HCT116 (cell line): Measurements from ENCODE around the gene SART3. TPM values are rescaled to one million over a fixed set of nuclear protein-coding genes. Genes with fewer than 3 reads are reported as not detected.

Experiments
- ATAC-seq: fragments of 200-7000 bp; cut with Tn5 transposase; 2 replicates; pipeline ENCODE4 v1.9.1; 2020; ENCODE audit warnings: mild to moderate bottlenecking, moderate library complexity
- BruUV-seq: library from RNA; stranded (reverse); fragments of 400-500 nt; replicated peaks from 2 replicates; lab custom pipeline; 2021; lab: Mats Ljungman, UMichigan
- CTCF ChIA-PET: fragments of 300-600 bp; sonication (Branson Sonifier 250); formaldehyde crosslinking; loops from one replicate; lab custom pipeline; 2021; ENCODE audit warnings: antibody characterized with exemption; lab: Charles Lee
- POLR2A ChIA-PET: fragments of 300-600, 350-600 bp; sonication (Branson Sonifier 250); formaldehyde crosslinking; loops from one replicate; lab custom pipeline; 2021; ENCODE audit warnings: antibody characterized with exemption; lab: Charles Lee
- RAD21 ChIA-PET, 2 experiments: fragments of 300-600 bp; sonication (Branson Sonifier 250); formaldehyde crosslinking; loops; one replicate each; lab custom pipeline; 2023; ENCODE audit warnings: low total read pairs in 2 of 2; ENCODE audit not compliant: uncharacterized antibody in 2 of 2, unreplicated experiment in 2 of 2, low non-redundant PET in 1 of 2; lab: Charles Lee
- DNase-seq: peaks from one replicate; pipeline ENCODE4 v3.0.0-alpha.2; 2010; ENCODE audit warnings: low read depth, low spot score
- H2AFZ ChIP-seq: fragments of 200-600 bp; shearing (Covaris generic), sonication (generic); 2 replicates; pipeline ENCODE4 v1.6.1; 2017; ENCODE audit warnings: low read depth, mixed run types, mixed read lengths, antibody characterized with exemption, low read length; ENCODE audit not compliant: poor library complexity, severe bottlenecking
- H3K27ac ChIP-seq: 2 replicates; pipeline ENCODE4 v1.5.1; 2012; ENCODE audit warnings: low read depth, low read length
- H3K27me3 ChIP-seq: fragments of 200-600 bp; sonication (generic); 2 replicates; pipeline ENCODE4 v1.6.1; 2016; ENCODE audit warnings: mixed run types, low read length, mixed read lengths; ENCODE audit not compliant: insufficient read depth
- H3K36me3 ChIP-seq, 2 experiments: fragments of 200-500 bp in 1 of 2; fragments of 200-600 bp in 1 of 2; sonication (Bioruptor generic) in 1 of 2; sonication (generic) in 1 of 2; 2 replicates each; pipeline versions ENCODE4 v1.5.1 to v1.6.1; 2014 to 2016; ENCODE audit warnings: low read length in 2 of 2, inconsistent platforms in 1 of 2, mixed read lengths in 1 of 2, mixed run types in 1 of 2; ENCODE audit not compliant: insufficient read depth in 2 of 2, control insufficient read depth in 1 of 2
- H3K4me1 ChIP-seq, 2 experiments: fragments of 200-600 bp in 1 of 2; sonication (generic) in 1 of 2; 2 replicates each; pipeline versions ENCODE4 v1.5.1 to v1.6.1; 2012 to 2017; ENCODE audit warnings: low read length in 2 of 2, inconsistent platforms in 1 of 2, mild to moderate bottlenecking in 1 of 2, mixed read lengths in 1 of 2, mixed run types in 1 of 2, moderate library complexity in 1 of 2; ENCODE audit not compliant: insufficient read depth in 2 of 2, control insufficient read depth in 1 of 2
- H3K4me2 ChIP-seq: fragments of 200-600 bp; sonication (generic); 2 replicates; pipeline ENCODE4 v1.6.1; 2017; ENCODE audit warnings: mixed run types, low read length, mixed read lengths
- H3K4me3 ChIP-seq, 2 experiments: fragments of 200-600 bp in 1 of 2; sonication (generic) in 1 of 2; replicated peaks in 1 of 2; 2 replicates each; pipeline ENCODE4 v1.5.1; 2011 to 2016; ENCODE audit warnings: low read length in 2 of 2, control low read depth in 1 of 2, low read depth in 1 of 2, mild to moderate bottlenecking in 1 of 2, mixed read lengths in 1 of 2, mixed run types in 1 of 2
- H3K79me2 ChIP-seq: fragments of 200-600 bp; sonication (generic); 2 replicates; pipeline ENCODE4 v1.6.1; 2017; ENCODE audit warnings: mild to moderate bottlenecking, mixed run types, low read length, moderate library complexity, mixed read lengths; ENCODE audit not compliant: insufficient read depth
- H3K9ac ChIP-seq: fragments of 200-600 bp; sonication (generic); 2 replicates; pipeline ENCODE4 v1.6.1; 2016; ENCODE audit warnings: low read length, mixed read lengths
- H3K9me2 ChIP-seq: fragments of 200-600 bp; sonication (generic), shearing (Covaris generic); 2 replicates; pipeline ENCODE4 v1.6.1; 2017; ENCODE audit warnings: mixed run types, mild to moderate bottlenecking, moderate library complexity; ENCODE audit not compliant: insufficient read depth
- H3K9me3 ChIP-seq, 2 experiments: fragments of 200-500 bp in 1 of 2; fragments of 200-600 bp in 1 of 2; sonication (Bioruptor generic) in 1 of 2; sonication (generic) in 1 of 2; 2 replicates each; pipeline ENCODE4 v1.6.1; 2014 to 2017; ENCODE audit warnings: low read length in 2 of 2, mixed read lengths in 2 of 2, inconsistent platforms in 1 of 2, low read depth in 1 of 2, mild to moderate bottlenecking in 1 of 2, mixed run types in 1 of 2, moderate library complexity in 1 of 2; ENCODE audit not compliant: control insufficient read depth in 1 of 2, insufficient read depth in 1 of 2
- H4K20me1 ChIP-seq: fragments of 200-600 bp; sonication (generic), shearing (Covaris generic); 2 replicates; pipeline ENCODE4 v1.6.1; 2017; ENCODE audit warnings: mixed run types, mild to moderate bottlenecking, moderate library complexity; ENCODE audit not compliant: insufficient read depth
- CBX3 ChIP-seq: IDR thresholded peaks from 2 replicates; pipeline ENCODE4 v1.6.1; 2012; ENCODE audit warnings: low read depth
- ELF1 ChIP-seq: IDR thresholded peaks from 2 replicates; pipeline ENCODE4 v1.6.1; 2012; ENCODE audit warnings: low read depth, borderline replicate concordance
- EZH2 ChIP-seq: fragments of 200-600 bp; sonication (generic); IDR thresholded peaks from 2 replicates; pipeline ENCODE4 v1.6.1; 2017; ENCODE audit warnings: antibody characterized with exemption, mixed run types
- EZH2phosphoT487 ChIP-seq: fragments of 200-600 bp; IDR thresholded peaks from 2 replicates; pipeline ENCODE4 v1.6.1; 2018; ENCODE audit warnings: antibody characterized with exemption, borderline replicate concordance
- JUND ChIP-seq: IDR thresholded peaks from 2 replicates; pipeline ENCODE4 v1.6.1; 2012
- SIN3A ChIP-seq: IDR thresholded peaks from 2 replicates; pipeline ENCODE4 v1.6.1; 2012; ENCODE audit warnings: low read depth
- TCF7L2 ChIP-seq: IDR thresholded peaks from 2 replicates; pipeline ENCODE4 v1.7.0; 2011; ENCODE audit warnings: borderline replicate concordance, inconsistent platforms; ENCODE audit not compliant: insufficient read depth, insufficient read length; ENCODE audit errors: extremely low read depth
- intact Hi-C: fragments of 100-400 bp; cut with micrococcal nuclease; formaldehyde crosslinking; loops from 2 replicates; pipeline ENCODE4 v1.10.0; 2022
- total RNA-seq: library from RNA; stranded (reverse); gene quantifications from one replicate; pipeline ENCODE4 v1.2.1, GENCODE V29; 2021; ENCODE audit not compliant: unreplicated experiment
- TF ChIP-seq, protein P1 (sequence below): IDR thresholded peaks from 2 replicates; pipeline ENCODE4 v1.6.1; 2012; ENCODE audit warnings: low read depth
- TF ChIP-seq, protein P2 (sequence below), 3 experiments: fragments of 200-600 bp in 1 of 3; sonication (generic) in 1 of 3; IDR thresholded peaks in 2 of 3; conservative IDR thresholded peaks in 1 of 3; 2 replicates each; pipeline ENCODE4 v1.5.1; 2012 to 2017; ENCODE audit warnings: low read depth in 2 of 3, low read length in 2 of 3, antibody characterized with exemption in 1 of 3, borderline replicate concordance in 1 of 3, control low read depth in 1 of 3, mild to moderate bottlenecking in 1 of 3, mixed read lengths in 1 of 3, mixed run types in 1 of 3, moderate library complexity in 1 of 3; ENCODE audit not compliant: insufficient read depth in 1 of 3

Gene SART3
- total RNA-seq, 1 experiment from 2014 or later = 76.1 TPM

DNA sequence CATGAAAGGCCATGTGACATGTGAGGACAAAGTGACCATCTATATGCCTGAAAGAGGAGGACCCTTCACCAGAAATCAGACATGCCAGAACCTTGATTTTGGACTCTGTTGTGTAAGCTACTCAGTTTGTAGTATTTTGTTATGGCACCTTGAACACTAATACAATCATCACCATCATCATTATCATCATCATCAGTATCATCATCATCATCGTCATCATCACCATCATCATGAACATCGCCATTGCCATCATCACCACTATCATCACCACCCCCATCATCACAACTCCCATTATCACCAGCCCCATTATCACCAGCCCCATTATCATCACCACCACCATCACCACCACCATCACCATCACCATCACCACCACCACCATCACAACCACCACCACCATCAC is 17.3 kb upstream of the SART3 start:
- POLR2A ChIA-PET = no interaction called here
- no peaks in the 10 kb centered on the region for H3K79me2 ChIP-seq
- no peak overlapping the region for H3K9ac ChIP-seq
- H3K27ac ChIP-seq = no peak overlapping the region
- H3K4me2 ChIP-seq = no peak overlapping the region
- intact Hi-C loops = no loop called here
- CTCF ChIA-PET = no interaction called here
- TF ChIP-seq EZH2phosphoT487 = no peak
- no peak for TF ChIP-seq EZH2
- TF ChIP-seq, protein P1, sequence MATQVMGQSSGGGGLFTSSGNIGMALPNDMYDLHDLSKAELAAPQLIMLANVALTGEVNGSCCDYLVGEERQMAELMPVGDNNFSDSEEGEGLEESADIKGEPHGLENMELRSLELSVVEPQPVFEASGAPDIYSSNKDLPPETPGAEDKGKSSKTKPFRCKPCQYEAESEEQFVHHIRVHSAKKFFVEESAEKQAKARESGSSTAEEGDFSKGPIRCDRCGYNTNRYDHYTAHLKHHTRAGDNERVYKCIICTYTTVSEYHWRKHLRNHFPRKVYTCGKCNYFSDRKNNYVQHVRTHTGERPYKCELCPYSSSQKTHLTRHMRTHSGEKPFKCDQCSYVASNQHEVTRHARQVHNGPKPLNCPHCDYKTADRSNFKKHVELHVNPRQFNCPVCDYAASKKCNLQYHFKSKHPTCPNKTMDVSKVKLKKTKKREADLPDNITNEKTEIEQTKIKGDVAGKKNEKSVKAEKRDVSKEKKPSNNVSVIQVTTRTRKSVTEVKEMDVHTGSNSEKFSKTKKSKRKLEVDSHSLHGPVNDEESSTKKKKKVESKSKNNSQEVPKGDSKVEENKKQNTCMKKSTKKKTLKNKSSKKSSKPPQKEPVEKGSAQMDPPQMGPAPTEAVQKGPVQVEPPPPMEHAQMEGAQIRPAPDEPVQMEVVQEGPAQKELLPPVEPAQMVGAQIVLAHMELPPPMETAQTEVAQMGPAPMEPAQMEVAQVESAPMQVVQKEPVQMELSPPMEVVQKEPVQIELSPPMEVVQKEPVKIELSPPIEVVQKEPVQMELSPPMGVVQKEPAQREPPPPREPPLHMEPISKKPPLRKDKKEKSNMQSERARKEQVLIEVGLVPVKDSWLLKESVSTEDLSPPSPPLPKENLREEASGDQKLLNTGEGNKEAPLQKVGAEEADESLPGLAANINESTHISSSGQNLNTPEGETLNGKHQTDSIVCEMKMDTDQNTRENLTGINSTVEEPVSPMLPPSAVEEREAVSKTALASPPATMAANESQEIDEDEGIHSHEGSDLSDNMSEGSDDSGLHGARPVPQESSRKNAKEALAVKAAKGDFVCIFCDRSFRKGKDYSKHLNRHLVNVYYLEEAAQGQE = no peak
- no peaks in the 10 kb centered on the region for H3K9me3 ChIP-seq
- RAD21 ChIA-PET = no interaction called here
- no peaks in the 10 kb centered on the region for H3K27me3 ChIP-seq
- H3K9me2 ChIP-seq = no peaks in the 10 kb centered on the region
- no peaks in the 10 kb centered on the region for H4K20me1 ChIP-seq
- H2AFZ ChIP-seq = no peak overlapping the region
- no TSS peak for BruUV-seq
- no peak for ATAC-seq
- H3K36me3 ChIP-seq = no peaks in the 10 kb centered on the region
- no peak for DNase-seq
- no peak overlapping the region for H3K4me3 ChIP-seq
- no peaks in the 10 kb centered on the region for H3K4me1 ChIP-seq

DNA sequence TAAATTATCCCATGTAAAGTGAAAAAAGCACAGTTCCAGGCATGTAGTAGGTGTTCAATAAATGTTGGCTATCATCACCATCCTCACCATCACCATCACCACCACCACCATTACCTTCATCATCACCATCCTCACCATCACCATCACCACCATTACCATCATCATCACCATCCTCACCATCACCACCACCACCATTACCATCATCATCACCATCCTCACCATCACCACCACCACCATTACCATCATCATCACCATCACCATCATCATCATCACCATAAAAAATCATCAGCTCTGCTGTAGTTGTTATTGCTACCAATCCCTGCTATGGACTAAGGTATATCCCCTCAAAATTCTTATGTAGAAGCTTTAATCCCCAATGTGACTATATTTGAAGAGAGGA is 16.5 kb upstream of the SART3 start:
- ChIA-PET POLR2A (no interaction called here), CTCF (no interaction called here), RAD21 (no interaction called here)
- Histone ChIP-seq H3K27me3 (no peaks in the 10 kb centered on the region), H3K9me3 (no peaks in the 10 kb centered on the region), H3K9me2 (no peaks in the 10 kb centered on the region), H3K79me2 (no peaks in the 10 kb centered on the region), H3K9ac (no peak overlapping the region), H3K4me2 (no peak overlapping the region), H3K36me3 (no peaks in the 10 kb centered on the region), H3K4me1 (no peaks in the 10 kb centered on the region), H2AFZ (no peak overlapping the region), H3K27ac (no peak overlapping the region), H4K20me1 (no peaks in the 10 kb centered on the region), H3K4me3 (no peak overlapping the region)
- ATAC-seq = no peak
- no peak for DNase-seq
- intact Hi-C loops = no loop called here
- no peak for TF ChIP-seq JUND
- TF ChIP-seq ELF1 = no peak
- no peak for TF ChIP-seq CBX3
- TF ChIP-seq, protein P2, sequence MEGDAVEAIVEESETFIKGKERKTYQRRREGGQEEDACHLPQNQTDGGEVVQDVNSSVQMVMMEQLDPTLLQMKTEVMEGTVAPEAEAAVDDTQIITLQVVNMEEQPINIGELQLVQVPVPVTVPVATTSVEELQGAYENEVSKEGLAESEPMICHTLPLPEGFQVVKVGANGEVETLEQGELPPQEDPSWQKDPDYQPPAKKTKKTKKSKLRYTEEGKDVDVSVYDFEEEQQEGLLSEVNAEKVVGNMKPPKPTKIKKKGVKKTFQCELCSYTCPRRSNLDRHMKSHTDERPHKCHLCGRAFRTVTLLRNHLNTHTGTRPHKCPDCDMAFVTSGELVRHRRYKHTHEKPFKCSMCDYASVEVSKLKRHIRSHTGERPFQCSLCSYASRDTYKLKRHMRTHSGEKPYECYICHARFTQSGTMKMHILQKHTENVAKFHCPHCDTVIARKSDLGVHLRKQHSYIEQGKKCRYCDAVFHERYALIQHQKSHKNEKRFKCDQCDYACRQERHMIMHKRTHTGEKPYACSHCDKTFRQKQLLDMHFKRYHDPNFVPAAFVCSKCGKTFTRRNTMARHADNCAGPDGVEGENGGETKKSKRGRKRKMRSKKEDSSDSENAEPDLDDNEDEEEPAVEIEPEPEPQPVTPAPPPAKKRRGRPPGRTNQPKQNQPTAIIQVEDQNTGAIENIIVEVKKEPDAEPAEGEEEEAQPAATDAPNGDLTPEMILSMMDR (IDR thresholded peaks at IDR 0.05 in 2 of 3, conservative IDR thresholded peaks at IDR 0.05 in 1 of 3; ENCODE audit: borderline replicate concordance in 1 of 3, insufficient read depth in 1 of 3, low read depth in 2 of 3, low read length in 2 of 3) = no peak
- no peak for TF ChIP-seq SIN3A
- TF ChIP-seq TCF7L2 = no peak
- BruUV-seq = no TSS peak
